Hepatocyte (in vitro differentiated cells): ENCODE data around the gene POLE4. TPM values are rescaled to one million over a fixed set of nuclear protein-coding genes. Genes with fewer than 3 reads are reported as not detected.
A peak's percentile ranks its signal among the peaks of the same experiment; 100 is the strongest.

ENCODE experiments used
- DNase-seq: peaks from one replicate; pipeline ENCODE4 v3.0.0-alpha.2; 2016; ENCODE audit warnings: low spot score
- H2AFZ ChIP-seq: fragments of 200-600 bp; sonication (generic); 2 replicates; pipeline ENCODE4 v1.6.0; 2016; ENCODE audit warnings: antibody characterized with exemption, mild to moderate bottlenecking
- H3K27ac ChIP-seq: fragments of 200-600 bp; sonication (generic); 2 replicates; pipeline ENCODE4 v1.5.1; 2016; ENCODE audit warnings: mild to moderate bottlenecking
- H3K27me3 ChIP-seq: fragments of 200-600 bp; sonication (generic); 2 replicates; pipeline ENCODE4 v1.6.1; 2016
- H3K36me3 ChIP-seq: fragments of 200-600 bp; sonication (generic); replicated peaks from 2 replicates; pipeline ENCODE4 v1.5.1; 2016; ENCODE audit warnings: low read depth; ENCODE audit not compliant: insufficient read depth
- H3K4me1 ChIP-seq: fragments of 200-600 bp; sonication (generic); 2 replicates; pipeline ENCODE4 v1.5.1; 2016; ENCODE audit warnings: mild to moderate bottlenecking, moderate library complexity; ENCODE audit not compliant: insufficient read depth
- H3K4me2 ChIP-seq: fragments of 200-600 bp; sonication (generic); 2 replicates; pipeline ENCODE4 v1.6.0; 2016
- H3K4me3 ChIP-seq: fragments of 200-600 bp; sonication (generic); 2 replicates; pipeline ENCODE4 v1.5.1; 2016; ENCODE audit warnings: mild to moderate bottlenecking
- H3K79me2 ChIP-seq: fragments of 200-600 bp; sonication (generic); 2 replicates; pipeline ENCODE4 v1.6.0; 2017; ENCODE audit warnings: mild to moderate bottlenecking
- H3K9me2 ChIP-seq: fragments of 200-600 bp; sonication (generic); replicated peaks from 2 replicates; pipeline ENCODE4 v1.6.0; 2017; ENCODE audit warnings: mild to moderate bottlenecking; ENCODE audit not compliant: insufficient read depth
- H3K9me3 ChIP-seq: fragments of 200-600 bp; sonication (generic); 2 replicates; pipeline ENCODE4 v1.5.1; 2016; ENCODE audit warnings: low read depth, mild to moderate bottlenecking
- H4K20me1 ChIP-seq: fragments of 200-600 bp; sonication (generic); 2 replicates; pipeline ENCODE4 v1.6.0; 2016; ENCODE audit warnings: mild to moderate bottlenecking; ENCODE audit not compliant: insufficient read depth, poor library complexity, severe bottlenecking
- CTCF ChIP-seq: fragments of 200-600 bp; sonication (generic); IDR thresholded peaks from 2 replicates; pipeline ENCODE4 v1.5.1; 2016; ENCODE audit warnings: antibody characterized with exemption, mild to moderate bottlenecking; ENCODE audit not compliant: poor library complexity
- EZH2 ChIP-seq: fragments of 200-600 bp; sonication (generic); IDR thresholded peaks from 2 replicates; pipeline ENCODE4 v1.6.1; 2016; ENCODE audit warnings: antibody characterized with exemption, mild to moderate bottlenecking, borderline replicate concordance
- EZH2phosphoT487 ChIP-seq: fragments of 200-600 bp; sonication (generic); IDR thresholded peaks from one replicate; pipeline ENCODE4 v1.6.1; 2018; ENCODE audit warnings: antibody characterized with exemption, mild to moderate bottlenecking, low read depth, moderate library complexity; ENCODE audit not compliant: unreplicated experiment, severe bottlenecking
- WGBS: methylation state at CpG from one replicate; pipeline ENCODE4 v1.1.6; 2016; ENCODE audit warnings: low lambda C conversion rate; ENCODE audit errors: missing lambda C conversion rate; 5-methylcytosine and 5-hydroxymethylcytosine counted together
- polyA plus RNA-seq: library from polyadenylated mRNA; unstranded; fragments of >200 nt; fragmentation: Nextera tagmentation; extraction: Ambion mirVana; gene quantifications from 2 replicates; pipeline ENCODE4 v1.2.1, GENCODE V29; 2016
- total RNA-seq: library from RNA; depleted of rRNA; stranded (reverse); fragments of >200 nt; gene quantifications from 2 replicates; pipeline ENCODE4 v1.2.3, GENCODE V29; 2014

The POLE4 gene
- total and polyA plus RNA-seq, 2 experiments from 2014 or later, result 20.8 to 160 TPM

- H3K27ac ChIP-seq, result peak overlapping the region; percentile 95
- H4K20me1 ChIP-seq, result no peaks in the 10 kb centered on the region
- no peaks in the 10 kb centered on the region for H3K27me3 ChIP-seq
- H3K36me3 ChIP-seq, result no peaks in the 10 kb centered on the region
- no peaks in the 10 kb centered on the region for H3K4me1 ChIP-seq
- peak overlapping the region; percentile 20 for H3K4me3 ChIP-seq
- no peaks in the 10 kb centered on the region for H3K9me2 ChIP-seq
- peak overlapping the region; percentile 87 for H3K4me2 ChIP-seq
- H3K79me2 ChIP-seq, result peaks cover 2% of the 10 kb centered on the region
- H2AFZ ChIP-seq, result peak overlapping the region; percentile 85
- 95% methylated on average over 10 of the region's 10 CpGs for WGBS
- no peaks in the 10 kb centered on the region for H3K9me3 ChIP-seq
- TF ChIP-seq EZH2phosphoT487 (no peak), CTCF (no peak), EZH2 (no peak)
- DNase-seq, result no peak
These were observed 786 bp downstream of the POLE4 start for GRCh38 chr2:74959106-74959751.

DNA sequence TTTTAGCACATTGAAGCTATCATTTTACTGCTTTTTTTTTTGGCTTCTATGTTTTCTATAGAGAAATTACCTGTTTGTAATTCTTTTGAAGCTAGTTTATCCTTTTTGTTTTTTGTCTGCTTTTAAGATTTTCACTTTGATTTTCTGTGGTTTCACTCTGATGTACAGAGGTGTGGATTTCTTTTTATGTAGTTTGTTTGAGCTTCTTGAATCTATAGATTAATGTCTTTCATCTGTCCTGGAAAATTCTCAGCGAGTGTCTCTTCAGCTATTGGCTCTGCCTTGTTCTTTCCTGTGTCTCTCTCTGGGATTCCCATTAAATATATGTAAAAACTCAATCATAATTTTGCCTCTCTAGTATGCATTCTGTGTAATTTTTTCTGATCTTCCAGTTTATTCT is 8.4 kb downstream of the POLE4 start:
- no peak overlapping the region for H3K4me2 ChIP-seq
- no peak for DNase-seq
- TF ChIP-seq EZH2 (no peak), CTCF (no peak), EZH2phosphoT487 (no peak)
- 93% methylated on average over 1 of the region's 1 CpG for WGBS
- no peaks in the 10 kb centered on the region for H3K36me3 ChIP-seq
- H3K4me3 ChIP-seq, result no peak overlapping the region
- H2AFZ ChIP-seq, result no peak overlapping the region
- H3K9me3 ChIP-seq, result no peaks in the 10 kb centered on the region
- no peaks in the 10 kb centered on the region for H4K20me1 ChIP-seq
- H3K27ac ChIP-seq, result no peak overlapping the region
- H3K9me2 ChIP-seq, result no peaks in the 10 kb centered on the region
- no peaks in the 10 kb centered on the region for H3K4me1 ChIP-seq
- H3K79me2 ChIP-seq, result no peaks in the 10 kb centered on the region
- no peaks in the 10 kb centered on the region for H3K27me3 ChIP-seq

DNA sequence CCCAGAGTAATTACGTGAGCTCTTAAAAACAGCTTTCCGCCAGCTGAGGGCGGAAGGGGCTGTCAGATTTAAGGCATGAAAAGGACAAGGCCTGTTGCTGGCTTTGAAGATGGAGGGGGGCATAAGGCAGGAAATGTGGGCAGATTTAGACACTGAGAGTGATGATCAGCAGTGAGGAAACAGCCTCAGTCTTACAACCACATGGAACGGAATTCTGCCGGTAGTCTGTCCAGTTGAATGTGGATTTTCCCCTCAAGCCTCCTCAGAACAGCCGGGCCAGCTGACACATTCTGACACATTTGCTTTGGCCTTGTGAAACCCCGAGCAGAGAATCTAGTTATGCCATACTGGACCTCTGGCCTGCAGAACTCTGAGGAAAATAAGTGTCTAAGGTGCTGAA is 16.6 kb downstream of the POLE4 start:
- no peak overlapping the region for H3K27ac ChIP-seq
- no peaks in the 10 kb centered on the region for H3K4me1 ChIP-seq
- H2AFZ ChIP-seq, result no peak overlapping the region
- no peaks in the 10 kb centered on the region for H3K9me2 ChIP-seq
- peak; percentile 18 for DNase-seq
- no peaks in the 10 kb centered on the region for H4K20me1 ChIP-seq
- no peaks in the 10 kb centered on the region for H3K79me2 ChIP-seq
- no peaks in the 10 kb centered on the region for H3K36me3 ChIP-seq
- no peaks in the 10 kb centered on the region for H3K27me3 ChIP-seq
- WGBS, result 53% methylated on average over 7 of the region's 7 CpGs
- H3K9me3 ChIP-seq, result no peaks in the 10 kb centered on the region
- TF ChIP-seq CTCF (no peak), EZH2phosphoT487 (no peak), EZH2 (no peak)
- H3K4me3 ChIP-seq, result no peak overlapping the region
- no peak overlapping the region for H3K4me2 ChIP-seq

GRCh38 chr2:74979844-74980243 is 21.4 kb downstream of the POLE4 start:
- H4K20me1 ChIP-seq, result no peaks in the 10 kb centered on the region
- no peaks in the 10 kb centered on the region for H3K9me3 ChIP-seq
- H3K27ac ChIP-seq, result no peak overlapping the region
- H3K27me3 ChIP-seq, result no peaks in the 10 kb centered on the region
- H2AFZ ChIP-seq, result no peak overlapping the region
- H3K4me1 ChIP-seq, result no peaks in the 10 kb centered on the region
- H3K79me2 ChIP-seq, result no peaks in the 10 kb centered on the region
- no peak overlapping the region for H3K4me3 ChIP-seq
- no peak for DNase-seq
- no peak overlapping the region for H3K4me2 ChIP-seq
- no peaks in the 10 kb centered on the region for H3K9me2 ChIP-seq
- TF ChIP-seq CTCF (no peak), EZH2 (no peak), EZH2phosphoT487 (no peak)
- no peaks in the 10 kb centered on the region for H3K36me3 ChIP-seq
